ENCODE measurements around the gene NDUFA9.

The NDUFA9 gene

GRCh38 chr12:4648501-4649357 lies at the start of gene NDUFA9, which contains the start of gene AKAP3:
Gene NDUFA9, plus strand, starts transcription at chr12:4649114. Its CDS starts 13 bp downstream, at chr12:4649127.
Gene AKAP3, minus strand, starts transcription at chr12:4649051. Its CDS starts 10,855 bp downstream, at chr12:4638196.
- DNase-seq: peak; percentile 19 to 89 (median 76)

DNA sequence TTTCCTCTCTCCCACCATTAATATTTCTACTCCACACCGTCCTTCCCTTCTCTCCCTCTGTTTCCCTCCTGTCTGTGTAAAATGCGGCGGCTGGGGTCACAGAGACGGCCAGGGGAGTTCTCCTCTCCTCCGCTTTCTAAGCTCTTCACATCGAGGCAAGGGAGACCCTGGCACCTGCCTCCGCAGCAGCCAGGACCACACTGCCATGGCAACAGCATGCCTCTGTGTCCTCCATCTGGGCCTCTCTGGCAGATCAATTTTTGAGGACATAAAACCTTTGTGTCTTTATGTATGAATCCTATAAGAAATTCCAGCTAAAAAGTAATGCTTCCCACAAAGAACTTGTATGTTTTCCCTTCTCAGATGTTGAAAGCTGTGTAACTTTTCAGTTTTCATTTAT lies 45.5 kb upstream of the NDUFA9 start:
- DNase-seq: peak in 3 of 56 donors; percentile 1 to 9 (median 4)

GRCh38 chr12:4603946-4604345 lies 45.0 kb upstream of the NDUFA9 start:
- DNase-seq: no peak

GRCh38 chr12:4604684-4605193 lies 44.2 kb upstream of the NDUFA9 start:
- DNase-seq: peak; percentile 26 to 88 (median 70)

- no peak for DNase-seq
These were observed 41.9 kb upstream of the NDUFA9 start for GRCh38 chr12:4607056-4607455.

GRCh38 chr12:4609071-4609470 lies 39.8 kb upstream of the NDUFA9 start:
- no peak for DNase-seq

GRCh38 chr12:4610481-4610880 lies 38.4 kb upstream of the NDUFA9 start:
- DNase-seq: no peak

DNA sequence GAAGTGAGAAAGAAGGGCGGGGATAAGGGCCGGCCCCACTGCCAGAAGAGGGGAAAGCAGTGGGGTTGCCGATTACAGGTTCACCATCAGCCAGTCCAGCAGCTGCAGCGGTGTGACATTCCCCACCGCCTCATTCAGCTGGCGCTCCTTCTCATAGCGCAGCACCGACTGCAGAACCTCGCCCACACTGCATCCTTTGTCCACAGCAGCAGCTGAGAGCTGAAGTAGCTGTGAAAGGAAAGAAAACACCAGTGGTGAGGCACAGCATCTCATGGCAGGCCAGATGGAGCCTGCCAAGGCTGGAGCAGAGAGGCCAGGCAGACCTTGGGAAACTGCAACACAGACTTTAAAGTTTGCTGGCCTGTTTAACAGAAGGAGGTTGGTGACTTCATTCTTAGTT lies 33.2 kb upstream of the NDUFA9 start:
- DNase-seq: peak in 31 of 56 donors; percentile 2 to 70 (median 12)

DNA sequence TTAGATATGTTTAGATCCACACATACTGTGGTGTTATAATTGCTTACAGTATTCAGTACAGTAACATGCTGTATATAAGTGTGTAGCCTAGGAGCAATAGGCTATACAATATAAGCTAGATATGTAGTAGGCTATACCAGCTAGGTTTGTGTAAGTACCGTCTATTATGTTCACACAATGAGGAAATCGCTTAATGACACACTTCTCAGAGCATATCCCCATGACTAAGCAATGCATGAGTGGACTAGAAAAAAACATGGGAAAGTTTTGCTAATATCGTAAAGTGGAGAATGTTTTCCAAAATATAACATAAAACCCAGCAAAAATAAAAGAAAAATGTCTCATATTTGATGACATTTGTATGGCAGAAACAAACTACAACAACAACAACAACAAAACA lies 27.4 kb upstream of the NDUFA9 start:
- DNase-seq: no peak

- DNase-seq: no peak
These were observed 22.4 kb upstream of the NDUFA9 start for GRCh38 chr12:4626543-4626942.

DNA sequence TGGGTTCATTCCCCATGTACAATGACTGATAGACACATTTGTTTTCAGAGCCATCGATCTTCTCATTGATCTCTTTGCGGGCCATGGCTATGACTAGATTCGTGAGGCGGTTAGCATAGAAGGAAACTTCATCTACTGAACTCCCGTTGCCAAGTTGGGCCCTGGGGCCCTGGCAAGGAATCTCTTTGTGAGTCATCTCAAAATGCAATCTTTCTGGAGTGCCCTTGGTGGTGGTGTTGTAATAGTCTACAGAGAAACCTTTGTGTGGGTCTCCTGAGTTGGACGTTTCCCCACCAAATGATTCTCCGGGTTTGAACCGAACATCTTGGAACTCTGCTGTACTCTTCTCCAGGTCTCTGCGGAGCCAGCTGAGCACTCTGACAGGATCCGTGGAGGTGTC lies 20.5 kb upstream of the NDUFA9 start:
- DNase-seq: no peak

- DNase-seq: no peak
These were observed 18.7 kb upstream of the NDUFA9 start for GRCh38 chr12:4630262-4630661.

DNA sequence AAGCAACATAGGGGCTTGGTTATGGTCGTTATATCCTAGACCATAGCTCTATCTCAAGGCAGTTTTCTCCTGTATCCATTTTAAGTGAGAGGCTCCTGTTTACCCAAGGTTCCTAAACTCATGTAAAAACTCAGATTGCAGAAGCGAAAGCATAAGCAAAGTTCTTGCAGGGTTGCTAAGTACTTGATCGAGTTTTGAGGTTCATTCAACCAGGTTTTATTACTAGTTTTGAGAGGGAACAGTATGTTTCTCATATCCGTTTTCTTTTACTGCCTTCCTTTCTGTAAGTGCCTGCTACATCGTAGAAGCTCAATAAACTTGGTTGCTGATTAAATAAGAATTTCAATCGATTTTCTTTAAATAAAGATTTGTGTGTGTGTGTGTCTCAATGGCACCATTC lies 5.2 kb upstream of the NDUFA9 start:
- DNase-seq: no peak

DNA sequence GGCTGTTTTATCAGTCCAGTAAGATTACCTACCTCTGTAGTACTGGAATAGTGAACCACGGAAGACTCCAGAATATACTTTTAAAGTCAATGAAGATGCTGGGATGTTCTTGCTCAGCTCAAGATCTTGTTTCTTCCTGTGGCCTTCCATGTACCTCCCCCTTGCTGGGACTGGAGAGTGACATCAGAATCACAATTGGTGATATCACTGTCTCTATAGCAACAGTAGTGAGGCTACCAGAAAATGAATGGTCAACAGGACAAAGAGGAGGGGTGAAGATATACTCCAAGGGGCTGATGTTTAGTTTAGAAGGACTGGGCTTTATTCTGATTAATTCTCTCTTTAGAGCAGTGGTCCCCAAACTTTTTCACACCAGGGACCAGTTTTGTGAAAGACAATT lies 3.9 kb upstream of the NDUFA9 start:
- DNase-seq: no peak

DNA sequence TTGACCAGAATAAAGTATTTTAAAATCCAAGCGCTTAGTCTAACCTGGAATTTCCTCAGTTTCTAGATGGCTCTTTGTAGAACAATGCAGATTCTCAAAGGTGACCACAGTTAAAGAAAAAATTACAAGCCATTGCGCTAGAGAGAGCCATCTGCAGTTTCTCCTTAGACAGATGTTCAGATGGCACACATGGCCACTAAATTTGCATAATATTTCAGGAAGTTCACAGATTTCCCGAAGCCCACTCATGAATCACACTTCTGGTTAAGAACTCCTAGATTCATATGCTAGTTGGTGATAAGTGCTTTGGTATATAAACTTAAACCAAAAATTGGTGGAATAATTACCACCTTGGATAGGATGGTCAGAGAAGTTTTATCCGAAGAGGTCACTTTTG lies 812 bp upstream of the NDUFA9 start:
- DNase-seq: no peak

DNA sequence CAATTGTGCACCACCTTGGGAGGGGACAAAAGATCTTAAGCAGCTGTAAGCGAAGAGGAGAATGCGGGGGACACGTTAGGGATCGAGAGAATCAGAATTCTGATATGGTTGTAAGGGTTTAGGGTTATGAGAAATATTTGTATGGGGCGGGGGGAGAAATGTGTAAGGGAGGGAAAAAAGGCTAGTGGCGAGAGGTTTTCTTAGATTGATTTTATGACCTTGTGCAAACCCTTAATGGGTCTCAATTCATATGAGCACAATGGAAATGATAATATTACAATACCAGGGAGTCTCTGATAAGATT lies 396 bp downstream of the NDUFA9 start:
- no peak for DNase-seq

GRCh38 chr12:4653257-4653656 lies 4.3 kb downstream of the NDUFA9 start:
- no peak for DNase-seq

- DNase-seq: no peak
These were observed 4.8 kb downstream of the NDUFA9 start for GRCh38 chr12:4653691-4654090.

GRCh38 chr12:4663971-4664505 lies 15.1 kb downstream of the NDUFA9 start:
- no peak for DNase-seq

DNA sequence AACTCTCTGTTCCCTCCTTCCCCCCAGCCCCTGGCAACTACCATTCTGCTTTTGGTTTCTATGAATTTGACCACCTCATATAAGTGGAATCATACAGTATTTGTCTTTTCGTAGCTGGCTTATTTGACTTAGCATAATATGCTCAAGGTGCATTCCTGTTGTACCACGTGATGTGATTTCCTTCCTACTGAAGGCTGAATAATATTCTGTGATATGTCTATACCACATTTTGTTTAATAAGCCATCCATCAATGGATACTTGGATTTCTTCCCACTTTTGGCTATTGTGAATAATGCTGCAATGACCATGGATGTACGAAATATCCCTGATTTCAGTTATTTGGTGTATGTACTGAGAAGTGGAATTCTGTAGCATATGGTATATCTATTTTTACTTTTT lies 16.3 kb downstream of the NDUFA9 start:
- no peak for DNase-seq

- no peak for DNase-seq
These were observed 30.8 kb downstream of the NDUFA9 start for GRCh38 chr12:4679711-4680110.

DNA sequence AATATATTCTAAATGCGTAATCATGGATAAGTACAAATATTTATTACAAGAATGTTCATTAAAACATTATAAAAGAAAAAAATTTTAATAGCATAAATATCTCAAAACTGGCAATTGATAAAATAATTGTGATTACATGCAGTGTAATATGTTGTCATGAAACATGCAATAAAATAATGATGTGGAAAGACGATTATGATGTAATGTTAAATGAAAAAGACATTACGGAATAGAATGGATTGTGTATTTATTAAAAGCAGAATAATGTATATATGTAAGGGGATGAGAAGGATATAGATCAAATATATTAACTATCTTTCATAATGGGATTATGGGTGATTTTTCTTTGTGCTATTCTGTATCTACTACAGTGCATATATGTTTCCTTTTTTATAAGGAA lies 32.8 kb downstream of the NDUFA9 start:
- no peak for DNase-seq

DNA sequence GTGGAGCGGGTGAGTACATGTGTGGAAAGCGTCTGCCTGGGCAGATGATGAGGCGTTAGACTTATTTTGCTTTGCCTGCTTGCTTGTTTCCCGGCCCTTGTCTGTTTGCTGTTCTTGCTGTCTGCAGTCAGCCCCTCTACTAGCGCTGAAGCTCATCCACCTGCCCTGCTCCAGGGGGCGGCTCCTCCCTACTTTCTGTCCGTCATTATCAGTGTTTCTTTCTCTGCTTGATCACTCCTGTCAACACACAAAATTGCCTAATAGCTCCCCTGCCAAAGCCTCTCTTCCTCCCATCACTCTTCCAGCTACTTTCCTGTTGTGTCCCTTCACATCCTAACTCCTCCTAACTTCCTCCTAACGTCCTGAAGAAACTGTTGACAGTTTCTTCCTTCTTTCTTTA lies 36.4 kb downstream of the NDUFA9 start:
- no peak for DNase-seq
